Activated T-cell treated with anti-CD3 and anti-CD28 coated beads for 24 hours (primary cell): ENCODE measurements around the gene NOP14.
A peak's percentile ranks its signal among the peaks of the same experiment; 100 is the strongest.
"Not testable (repeated sequence)": the region's sequence is repeated elsewhere in the genome, so short reads cannot be mapped to it uniquely, and the experiment has no call there.

Experiments used
- DNase-seq: peaks from one replicate; pipeline ENCODE4 v3.0.0-alpha.2; 2020; ENCODE audit warnings: low read depth

NOP14 gene

DNA sequence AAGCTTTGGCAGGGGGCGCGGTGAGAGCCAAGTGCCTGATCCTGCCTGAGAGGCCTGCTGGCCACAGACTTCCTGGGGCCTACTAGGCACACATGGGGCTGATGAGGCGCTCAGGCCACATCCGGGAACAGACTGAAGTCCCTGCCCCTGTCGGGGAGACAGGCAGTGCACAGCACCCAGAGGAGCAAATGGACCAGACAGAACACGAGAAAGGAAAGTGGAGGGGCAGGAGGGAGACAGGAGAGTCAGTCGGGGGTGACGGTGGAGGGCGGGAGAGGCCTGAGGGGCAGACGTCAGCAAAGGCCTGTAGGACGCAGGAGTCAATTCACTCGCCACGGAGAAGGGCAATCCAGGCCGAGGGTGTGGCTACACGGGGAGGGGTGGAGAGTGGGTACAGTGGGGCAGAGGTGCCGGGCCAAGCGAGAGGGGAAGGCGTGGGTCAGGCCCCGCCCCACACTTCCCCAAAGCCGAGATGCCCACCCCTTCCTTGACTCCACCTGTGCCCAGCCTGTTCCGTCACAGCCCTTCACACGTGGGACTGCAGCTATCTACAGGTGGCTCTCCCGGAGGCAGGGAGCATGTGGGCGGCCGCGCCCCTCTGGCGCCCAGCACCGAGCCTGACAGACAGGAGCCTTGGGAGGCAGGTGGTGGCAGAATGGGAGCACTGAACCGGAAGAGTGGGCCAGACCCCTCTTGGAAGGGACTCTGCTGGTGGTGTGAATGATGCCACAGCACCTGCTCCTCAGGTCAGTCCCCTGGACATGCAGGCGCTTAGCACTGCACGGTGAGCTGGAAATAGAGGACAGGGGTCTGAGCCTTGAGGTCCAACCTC is 20.5 kb downstream of the NOP14 start:
- no peak for DNase-seq

DNA sequence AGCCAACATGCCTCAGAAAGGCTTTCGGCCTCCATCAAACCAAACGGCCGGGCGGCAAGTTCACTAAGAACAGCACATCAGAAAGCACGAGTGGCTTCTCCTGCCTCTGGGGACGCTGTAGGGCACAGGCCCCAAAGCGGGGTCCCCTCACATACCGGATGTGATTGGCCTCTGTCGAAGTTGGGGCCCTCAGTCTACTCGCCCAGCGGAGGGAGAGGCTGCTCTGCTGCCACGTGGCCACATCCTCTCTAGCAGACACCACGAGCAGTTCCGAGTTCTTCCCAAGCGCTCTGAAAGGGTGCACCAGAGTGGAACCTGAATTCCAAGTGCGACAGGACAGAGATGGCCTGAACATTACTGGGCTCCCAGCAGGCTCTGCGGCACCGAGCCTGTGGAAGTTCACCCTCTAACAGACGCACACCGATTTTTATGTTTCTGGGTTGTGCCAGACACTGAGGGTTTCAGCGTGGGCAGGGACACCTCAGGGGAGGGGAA is 21.1 kb downstream of the NOP14 start:
- no peak for DNase-seq

DNA sequence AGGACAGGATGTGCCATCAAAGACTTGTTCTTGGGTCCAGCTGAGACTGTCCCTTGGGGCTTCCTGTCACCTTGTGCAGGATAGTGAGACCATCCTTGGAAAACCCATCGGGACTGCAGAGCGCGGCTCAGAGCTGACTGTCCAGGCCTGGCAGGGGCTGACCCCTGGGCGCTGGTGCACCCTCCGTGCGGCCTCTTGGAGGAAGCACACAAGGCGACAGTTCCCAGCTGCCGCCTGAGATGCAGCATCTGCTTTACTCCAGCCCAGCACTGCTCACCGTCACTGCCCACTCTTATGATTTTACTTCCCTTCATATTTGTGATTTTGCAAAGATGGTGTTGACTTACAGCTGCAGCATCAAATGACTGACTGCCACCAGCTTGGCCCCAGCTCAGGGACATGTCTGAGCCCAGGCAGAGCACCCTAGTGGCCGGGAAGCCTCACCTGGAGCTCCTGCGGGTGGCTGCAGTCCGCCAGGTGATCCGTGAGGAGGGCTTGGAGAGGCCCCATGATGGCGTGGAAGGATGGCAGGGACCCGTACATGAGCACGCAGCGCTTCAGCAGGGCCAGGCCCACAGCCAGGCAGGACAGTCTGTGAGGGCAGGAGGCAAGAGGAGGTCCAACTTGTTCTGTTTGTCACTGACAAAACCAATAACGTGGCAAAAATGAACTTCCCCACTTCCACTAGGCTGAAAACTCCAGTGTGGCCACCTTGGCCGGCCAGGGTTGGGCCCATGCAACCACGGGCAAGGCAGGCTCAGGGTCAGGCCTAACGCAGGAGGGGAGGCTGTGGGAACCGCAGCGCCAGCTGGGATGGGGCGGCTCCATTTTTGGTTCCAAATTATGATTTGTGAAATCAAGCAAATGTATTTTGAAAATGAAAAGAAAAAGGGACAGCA is 21.8 kb downstream of the NOP14 start:
- DNase-seq: no peak

- no peak for DNase-seq
These were observed 22.7 kb downstream of the NOP14 start for GRCh38 chr4:2940267-2941137.

DNA sequence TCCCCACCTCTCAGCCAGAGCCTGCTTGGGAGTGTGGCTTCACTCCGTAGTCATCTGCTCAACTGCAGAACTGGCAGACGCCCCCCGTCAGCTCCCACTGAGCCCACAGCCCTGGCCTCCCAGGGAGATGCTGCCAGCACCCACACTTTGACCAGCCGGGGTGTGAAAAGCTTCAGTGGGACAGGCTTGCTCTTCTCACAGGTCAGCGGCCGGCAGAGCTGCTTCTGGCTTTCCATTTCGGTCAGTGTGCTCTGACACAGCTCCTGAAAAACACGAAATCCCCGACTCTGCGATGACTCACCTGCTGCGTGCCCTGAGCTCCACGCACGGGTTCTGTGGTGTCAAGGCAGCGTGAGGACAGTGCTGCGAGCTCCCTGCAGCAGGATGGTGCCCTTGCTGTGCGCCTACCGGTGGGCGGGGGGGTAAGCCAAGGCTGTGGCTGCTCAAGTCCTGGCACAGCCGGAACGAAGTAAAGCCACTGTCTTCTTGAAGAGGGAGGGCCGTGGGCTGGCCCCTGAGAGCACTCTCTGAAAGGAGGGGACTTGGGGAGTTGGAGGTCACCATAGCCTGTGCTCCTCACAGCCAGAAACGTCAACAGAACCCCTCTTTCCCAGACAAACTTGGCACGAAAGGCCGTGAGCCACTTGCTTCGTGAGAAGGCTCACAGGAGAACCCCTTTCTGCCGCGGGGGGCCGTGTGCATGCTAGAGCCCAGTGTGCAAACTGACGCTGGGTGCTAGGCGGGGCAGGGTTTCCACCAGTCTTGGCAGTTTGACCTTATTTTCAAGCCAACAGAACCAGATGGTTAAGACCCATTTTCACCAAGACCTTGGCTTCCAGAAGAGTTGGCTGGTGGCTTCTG is 23.6 kb downstream of the NOP14 start:
- no peak for DNase-seq

DNA sequence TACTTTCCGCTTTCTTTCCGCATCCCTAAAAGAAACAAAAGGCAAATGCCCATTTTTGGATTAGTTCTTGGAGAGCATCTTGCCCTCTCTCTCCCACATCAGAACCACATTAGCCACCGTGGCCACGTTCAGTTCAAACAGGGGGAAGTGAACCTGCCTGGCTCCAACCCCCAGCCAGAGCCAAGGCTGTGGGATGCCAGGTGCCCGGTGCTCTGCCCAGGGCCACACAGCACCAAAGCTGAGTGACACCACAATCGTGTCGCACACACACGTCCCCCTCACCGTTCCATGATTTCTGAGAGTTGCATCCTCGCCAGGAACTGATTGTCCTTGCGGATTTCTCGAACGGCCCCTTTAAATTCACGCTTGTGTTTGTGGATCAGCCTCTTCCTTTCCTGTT is 24.3 kb downstream of the NOP14 start:
- DNase-seq: no peak

DNA sequence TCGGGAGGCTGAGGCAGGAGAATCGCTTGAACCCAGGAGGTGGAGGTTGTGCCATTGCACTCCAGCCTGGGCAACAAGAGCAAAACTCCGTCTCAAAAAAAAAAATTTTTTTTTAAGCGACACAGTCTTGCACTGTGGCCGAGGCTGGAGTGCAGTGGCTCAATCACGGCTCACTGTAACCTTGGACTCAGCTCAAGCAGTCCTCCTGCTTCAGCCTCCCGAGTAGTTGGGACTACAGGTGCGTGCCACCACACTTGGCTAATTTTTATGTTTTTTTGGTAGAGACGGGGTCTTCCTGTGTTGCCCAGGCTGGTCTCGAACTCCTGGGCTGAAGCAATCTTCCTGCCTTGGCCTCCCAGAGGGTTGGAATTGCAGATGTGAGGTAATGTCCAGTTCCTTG is 24.8 kb downstream of the NOP14 start:
- not testable (repeated sequence) for DNase-seq

DNA sequence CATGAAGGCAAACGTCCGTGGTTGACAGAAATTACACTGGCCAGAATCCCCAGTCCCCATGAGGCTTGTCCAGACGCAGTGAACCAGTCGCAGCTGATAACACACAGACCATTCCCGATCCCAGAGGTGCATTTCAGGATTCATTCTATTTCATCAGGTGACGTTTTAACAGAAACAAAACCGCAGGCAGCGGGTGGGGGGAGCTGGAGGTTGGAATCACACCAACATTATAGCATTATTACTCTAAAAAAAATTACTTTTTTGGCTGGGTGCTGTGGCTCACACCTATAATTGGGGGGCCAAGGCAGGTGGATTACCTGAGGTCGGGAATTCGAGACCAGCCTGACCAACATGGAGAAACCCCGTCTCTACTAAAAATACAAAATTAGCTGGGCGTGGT is 25.2 kb downstream of the NOP14 start:
- DNase-seq: no peak

- no peak for DNase-seq
These were observed 25.9 kb downstream of the NOP14 start for GRCh38 chr4:2937146-2937857.

DNA sequence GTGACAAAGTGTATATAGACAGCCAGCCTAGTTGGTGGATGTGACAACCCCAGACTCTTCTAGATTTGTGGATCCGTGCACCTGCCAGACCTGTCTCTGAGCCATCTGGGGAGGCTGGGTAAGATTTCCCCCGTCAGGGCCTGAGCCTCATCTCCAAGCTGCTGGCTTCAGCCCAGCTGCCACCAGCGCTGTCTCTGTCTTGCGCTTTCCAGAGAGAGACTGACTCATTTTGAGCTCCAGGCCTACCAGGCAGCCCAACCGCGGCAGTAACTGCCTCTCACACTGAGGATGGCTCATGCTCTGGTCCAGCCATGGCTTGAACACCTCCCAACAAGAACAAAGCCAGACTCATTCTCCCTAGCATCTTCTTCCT is 26.4 kb downstream of the NOP14 start:
- DNase-seq: no peak

DNA sequence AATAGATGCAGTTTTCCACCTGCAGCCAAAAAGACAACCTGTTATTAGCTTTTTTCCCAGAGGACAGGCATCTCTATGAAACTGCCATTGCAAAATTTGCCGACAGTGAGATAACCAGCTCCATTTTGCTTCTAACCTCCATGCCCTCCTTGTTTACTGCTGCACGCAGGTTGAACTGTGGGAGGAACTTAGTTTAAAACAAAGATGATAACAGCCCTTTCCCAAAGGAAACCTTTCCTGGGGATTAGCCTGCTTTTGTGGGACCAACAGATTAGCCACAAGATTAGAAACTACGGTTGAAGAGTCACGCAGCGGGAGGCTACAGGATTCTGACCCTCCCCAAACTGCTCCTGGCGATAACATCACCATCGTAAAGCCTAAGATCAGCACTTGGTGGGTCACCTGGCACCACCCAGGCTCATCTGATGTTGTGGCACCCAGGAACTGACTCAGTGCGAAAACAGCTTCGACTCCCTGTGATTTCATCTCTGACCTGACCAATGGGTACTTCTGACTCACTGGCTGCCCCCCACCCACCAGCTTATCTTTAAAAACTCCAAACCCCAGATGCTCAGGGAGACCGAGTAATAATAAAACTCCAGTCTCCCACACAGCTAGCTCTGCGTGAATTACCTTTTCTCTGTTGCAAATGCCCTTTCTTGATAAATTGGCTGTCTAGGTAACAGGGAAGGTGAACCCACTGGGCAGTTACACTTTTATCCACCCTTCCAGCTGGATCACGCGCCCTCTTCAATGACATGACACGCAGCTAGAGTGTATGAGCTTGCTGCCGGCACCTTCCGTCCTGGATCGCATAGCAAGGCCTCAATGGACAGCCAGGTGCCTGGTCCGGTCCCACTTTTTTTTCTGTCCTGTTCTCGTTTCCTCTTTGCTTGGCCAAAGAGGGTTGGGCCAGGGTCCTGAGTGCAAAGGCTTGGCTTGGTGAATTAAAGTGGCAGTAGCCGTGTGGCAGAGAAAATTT is 27.2 kb downstream of the NOP14 start:
- DNase-seq: peak; percentile 68

GRCh38 chr4:2934813-2935761 is 28.1 kb downstream of the NOP14 start:
- DNase-seq: peak; percentile 95

DNA sequence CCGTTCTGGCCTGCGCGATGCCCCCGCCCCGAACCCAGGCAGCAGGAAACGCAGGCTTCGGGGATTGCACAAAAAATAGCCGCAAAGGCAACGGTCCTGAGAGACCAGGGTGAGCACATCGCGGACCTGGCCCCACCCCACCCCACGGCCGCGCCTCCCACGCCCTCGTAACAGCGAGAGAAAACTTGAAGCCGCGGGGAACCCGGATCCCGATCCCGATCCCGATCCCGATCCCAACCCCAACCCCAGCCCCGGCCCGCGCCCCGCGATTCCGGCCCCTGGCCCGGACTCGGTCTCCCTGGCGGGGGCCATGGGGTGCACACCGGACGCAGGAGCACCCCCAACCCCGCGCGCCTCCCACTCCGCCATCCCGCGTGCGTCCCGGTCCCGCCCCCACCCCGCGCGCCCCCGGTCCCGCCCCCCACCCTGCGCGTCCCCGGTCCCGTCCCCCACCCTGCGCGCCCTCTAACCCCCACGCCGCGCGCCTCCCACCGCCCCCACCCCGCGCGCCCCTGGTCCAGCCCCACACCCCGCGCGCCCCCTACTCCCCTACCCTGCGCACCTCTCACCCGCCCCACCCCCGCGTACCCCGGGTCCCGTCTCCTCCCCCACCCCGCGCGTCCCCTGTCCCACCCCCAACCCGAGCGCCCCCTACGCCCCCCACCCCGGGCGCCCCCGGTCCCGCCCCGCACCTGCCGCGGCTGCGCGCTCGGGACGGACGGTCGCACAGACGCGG is 29.0 kb downstream of the NOP14 start:
- DNase-seq: no peak

GRCh38 chr4:2933566-2934076 is 29.6 kb downstream of the NOP14 start:
- no peak for DNase-seq

DNA sequence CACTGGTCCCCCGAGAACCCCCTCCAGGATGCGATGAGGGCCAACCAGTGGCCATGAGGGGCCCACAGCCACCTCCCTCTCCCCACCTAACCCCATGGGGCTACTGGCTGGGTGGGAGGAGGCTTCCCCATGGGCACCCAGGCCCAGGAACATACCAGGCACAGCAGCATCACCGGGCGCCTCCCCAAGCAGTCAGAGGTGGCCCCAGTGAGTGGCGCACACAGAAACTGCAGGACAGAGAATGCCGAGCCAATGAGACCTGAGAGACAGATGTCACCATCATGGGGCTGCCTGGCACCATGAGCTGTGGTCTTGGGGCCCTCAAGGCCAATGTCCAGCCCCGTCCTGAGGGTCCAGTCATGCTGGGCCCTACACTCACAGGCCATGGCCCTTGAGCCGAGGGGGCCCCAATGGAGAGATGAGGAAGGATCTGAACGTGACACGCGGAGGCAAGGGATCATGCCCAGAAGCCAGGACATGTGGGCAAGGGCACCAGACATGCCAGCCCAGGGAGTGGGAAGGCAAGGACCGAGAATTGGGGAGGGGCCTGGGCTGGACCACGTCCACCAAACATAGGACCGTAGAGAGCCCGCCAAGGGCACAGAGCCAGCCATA is 30.1 kb downstream of the NOP14 start:
- DNase-seq: no peak

GRCh38 chr4:2932321-2932950 is 30.8 kb downstream of the NOP14 start:
- DNase-seq: no peak
